Heart left ventricle (tissue), 13 donors: ENCODE measurements around the gene TAF11L4.
"Not testable (repeated sequence)": the region's sequence is repeated elsewhere in the genome, so short reads cannot be mapped to it uniquely, and the experiment has no call there.

Source experiments
- CTCF ChIP-seq, 12 donors: fragments of 200-600 bp; sonication (generic) in 4 of 12; IDR thresholded peaks; one replicate each; pipeline versions ENCODE4 v1.5.0 to v1.8.0; 2018 to 2022; ENCODE audit warnings: antibody characterized with exemption in 12 of 12, mild to moderate bottlenecking in 5 of 12
- POLR2A ChIP-seq, 2 donors: fragments of 450-650 bp; IDR thresholded peaks; one replicate each; pipeline ENCODE4 v1.6.1; 2017; ENCODE audit warnings: antibody characterized with exemption in 2 of 2, mild to moderate bottlenecking in 2 of 2, moderate library complexity in 2 of 2
- donor health status: ischemic (EF 13 %, LVEDD 7.1; RV severe dilation, severe dysfunction).
- donor health status: DM: no; HTN: yes; CAD: no.
- donor health status: DM: no; HTN: no; CAD: no.
- donor health status: ischemic (EF 25% LVEDD 6.9; RV normal size, moderate dysfunction).
- donor health status: ischemic (EF 25% LVEDD 5.7; RV mildly dilated, moderate dysfunction).
- donor health status: ischemic (EF 35%, LVEDD 5.7; RV mildly dilated, moderate dysfunction).
- donor health status: nonischemic (EF 11% LVEDD 7.7; RV severe dilation, severe dysfunction).
- donor health status: DM: yes; HTN: yes; CAD: no.
- donor health status: PGD.
- donor health status: ischemic (EF 29% LVEDD 5.4; RV normal size, mild dysfunction).
- donor health status: nonischemic (EF 23%, LVEDD 6.1; RV moderate dilation, normal function).

GRCh38 chr5:17517526-17517925 is 4.1 kb upstream of the TAF11L4 start:
- TF ChIP-seq POLR2A, CTCF (IDR thresholded peaks at IDR 0.05): not testable (repeated sequence)
